ENCODE measurements around the gene NR5A2.
"Not testable (repeated sequence)": the region's sequence is repeated elsewhere in the genome, so short reads cannot be mapped to it uniquely, and the experiment has no call there.

The NR5A2 gene

DNA sequence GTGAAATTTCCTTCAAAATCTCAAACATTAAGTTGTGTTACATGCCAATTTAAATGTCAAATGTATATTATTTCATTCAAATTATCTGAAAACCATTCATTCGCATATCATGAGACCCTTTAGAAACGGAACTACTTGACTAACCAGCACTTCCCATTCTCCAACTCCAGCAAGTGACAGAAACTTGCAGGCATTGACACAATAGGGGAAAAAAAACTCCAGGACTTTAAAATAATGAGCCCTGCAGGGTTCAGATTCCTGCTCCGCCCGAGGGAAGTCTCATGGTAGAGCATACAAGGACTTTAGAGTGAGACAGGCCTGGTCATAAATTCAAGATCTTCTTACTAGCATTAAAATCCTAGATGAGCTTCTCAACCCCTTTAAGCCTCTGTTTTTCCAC, 138.9 kb downstream of the NR5A2 start:
- no peak for DNase-seq

DNA sequence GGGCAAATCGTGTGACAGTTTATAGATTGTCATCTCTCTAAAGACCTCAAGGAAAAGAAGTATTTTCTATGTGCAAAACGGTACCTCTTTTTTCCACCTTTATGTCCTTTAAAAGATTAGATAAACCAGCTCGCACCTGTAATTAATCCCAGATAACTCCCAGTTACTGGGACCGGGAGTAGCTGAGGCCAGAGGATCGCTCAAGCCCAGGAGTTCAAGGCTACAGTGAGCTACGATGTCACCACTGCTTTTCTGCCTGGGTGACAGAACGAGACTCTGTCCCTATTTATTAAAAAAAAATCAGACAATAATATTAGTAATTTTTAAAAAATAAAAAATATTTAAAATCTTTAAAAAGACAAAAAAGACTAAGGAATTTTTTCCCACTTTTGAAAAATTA, 141.4 kb downstream of the NR5A2 start:
- no peak for DNase-seq

DNA sequence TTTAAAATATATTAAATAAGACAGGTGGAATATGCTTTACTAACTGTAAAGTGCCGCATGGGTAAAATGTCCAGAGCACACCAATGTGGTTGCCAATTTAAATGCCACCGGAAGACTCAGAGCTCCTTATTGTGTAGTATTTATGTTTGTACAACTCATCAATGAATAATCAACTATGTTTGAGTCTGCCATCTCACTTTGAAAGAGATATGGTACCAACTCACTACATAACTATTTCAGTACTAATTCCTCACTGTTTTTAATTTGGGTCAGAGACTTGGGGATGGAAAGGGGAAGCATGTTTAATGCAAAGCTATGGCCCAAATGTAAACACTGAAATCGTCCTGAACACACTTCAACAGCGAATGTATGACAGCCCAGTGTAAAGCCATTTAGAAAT, 144.8 kb downstream of the NR5A2 start:
- no peak for DNase-seq

DNA sequence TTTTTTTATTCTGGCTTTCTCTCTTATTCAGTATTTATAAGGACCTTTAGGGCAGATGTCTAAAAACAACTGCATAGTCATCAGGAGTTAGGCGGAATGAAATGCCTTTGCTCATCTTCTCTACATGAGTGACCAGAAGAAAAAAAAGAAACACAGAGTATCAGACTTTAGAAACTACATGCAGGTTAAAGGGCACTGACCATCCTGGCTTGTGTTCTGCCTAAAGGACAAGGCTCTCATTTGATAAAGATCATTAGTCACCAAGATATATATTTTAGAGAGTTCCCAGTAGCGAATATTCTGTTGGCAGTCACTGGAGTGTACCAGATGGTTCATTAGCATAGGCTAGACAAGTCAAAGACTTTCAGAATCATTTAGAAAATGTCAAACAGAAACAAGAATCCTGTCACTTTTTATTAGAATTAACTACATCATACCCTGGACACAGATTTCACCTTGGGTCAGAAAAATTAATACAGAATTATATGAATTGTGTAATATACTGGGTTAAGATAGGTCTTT, 145.6 kb downstream of the NR5A2 start:
- DNase-seq: no peak

DNA sequence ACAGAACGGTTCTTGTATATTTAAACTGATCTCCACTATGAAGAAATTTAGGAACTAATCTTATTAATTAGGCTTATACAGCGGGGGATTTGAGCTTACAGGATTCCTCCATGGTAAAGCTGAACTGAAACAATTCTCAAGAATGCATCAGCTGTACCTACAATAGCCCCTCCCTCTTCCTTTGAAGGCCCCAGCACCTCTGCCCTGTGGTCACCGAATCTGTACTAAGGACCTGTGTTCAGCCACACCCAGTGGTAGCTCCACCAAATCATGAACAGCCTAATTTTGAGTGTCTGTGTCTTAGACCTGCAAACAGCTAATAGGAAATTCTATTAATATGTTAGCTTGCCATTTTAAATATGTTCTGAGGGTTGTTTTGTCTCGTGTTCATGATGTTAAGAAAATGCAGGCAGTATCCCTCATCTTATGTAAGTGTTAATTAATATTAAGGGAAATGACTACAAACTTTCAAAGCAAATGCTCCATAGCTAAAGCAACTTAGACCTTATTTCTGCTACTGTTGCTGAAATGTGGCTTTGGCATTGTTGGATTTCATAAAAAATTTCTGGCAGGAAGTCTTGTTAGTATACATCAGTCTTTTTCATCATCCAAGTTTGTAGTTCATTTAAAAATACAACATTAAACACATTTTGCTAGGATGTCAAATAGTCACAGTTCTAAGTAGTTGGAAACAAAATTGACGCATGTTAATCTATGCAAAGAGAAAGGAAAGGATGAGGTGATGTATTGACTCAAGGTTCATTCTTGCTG, 147.2 kb downstream of the NR5A2 start:
- DNase-seq: no peak

- no peak for DNase-seq
These were observed 148.7 kb downstream of the NR5A2 start for GRCh38 chr1:200176181-200176580.

- DNase-seq: no peak
These were observed 149.3 kb downstream of the NR5A2 start for GRCh38 chr1:200176798-200177197.

DNA sequence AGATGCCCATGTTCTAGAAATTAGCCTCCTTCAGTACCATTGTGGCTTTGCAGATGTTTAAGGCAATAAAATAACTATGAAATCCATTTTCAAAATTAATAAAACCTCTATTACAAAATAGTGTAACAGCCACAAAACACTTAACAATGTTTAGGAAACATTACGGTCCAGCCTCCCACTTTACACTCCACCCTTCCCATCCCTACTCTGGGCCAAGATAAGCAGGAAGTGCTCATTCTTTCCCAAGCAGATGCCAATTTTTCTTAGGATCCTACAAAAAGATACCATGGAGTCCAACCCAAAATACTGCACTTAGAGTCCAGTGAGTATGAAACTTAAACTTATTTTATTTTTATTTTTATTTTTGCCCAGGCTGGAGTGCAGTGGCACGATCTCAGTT, 150.8 kb downstream of the NR5A2 start:
- no peak for DNase-seq

DNA sequence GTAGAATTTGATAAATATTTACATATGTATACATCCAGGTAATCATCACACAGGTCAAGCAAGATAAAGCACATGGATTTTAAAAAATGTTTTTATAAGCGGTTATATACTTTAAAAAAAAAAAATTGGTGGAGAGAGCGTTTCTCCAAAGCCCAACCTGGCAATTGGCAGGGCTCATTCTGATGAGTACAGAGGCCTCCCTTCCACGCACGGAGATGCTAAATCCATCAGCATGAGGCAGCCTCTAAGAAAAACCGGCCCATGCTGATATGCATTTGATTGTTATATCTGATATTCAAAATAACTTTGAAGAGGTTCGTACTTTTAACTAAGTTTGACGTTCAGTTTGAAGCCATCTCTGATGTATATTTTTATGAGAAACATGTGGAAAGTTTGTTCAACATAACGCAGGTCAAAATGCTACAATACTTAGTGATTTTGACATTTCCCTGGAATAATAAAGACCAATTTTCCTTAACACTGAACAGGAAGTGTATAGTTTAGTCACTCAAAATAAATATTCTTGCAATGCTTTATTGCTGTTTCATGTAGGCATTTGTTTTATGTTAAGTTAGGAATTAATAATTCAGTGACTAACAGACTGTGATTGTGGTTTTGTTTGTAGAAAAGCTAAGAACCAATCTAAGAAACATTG, 151.7 kb downstream of the NR5A2 start:
- no peak for DNase-seq

DNA sequence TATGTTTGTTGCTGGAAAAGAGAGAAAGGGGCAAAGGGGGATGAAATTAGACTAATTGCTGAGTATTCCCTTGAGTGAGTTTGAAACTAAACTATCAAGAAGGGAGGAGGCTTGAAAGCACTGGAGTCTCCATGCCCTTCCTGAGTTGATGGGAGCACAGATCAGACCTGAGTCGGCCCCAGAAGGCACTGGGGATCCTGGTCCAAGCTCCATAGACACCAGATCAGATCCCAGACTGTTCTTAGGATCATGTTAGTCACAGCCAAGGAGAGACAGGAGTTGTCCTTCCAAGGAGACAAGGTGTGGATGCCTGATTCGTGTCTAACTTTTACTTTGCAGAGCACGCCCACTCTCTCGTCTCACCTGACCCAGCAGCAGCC, 152.3 kb downstream of the NR5A2 start:
- no peak for DNase-seq

DNA sequence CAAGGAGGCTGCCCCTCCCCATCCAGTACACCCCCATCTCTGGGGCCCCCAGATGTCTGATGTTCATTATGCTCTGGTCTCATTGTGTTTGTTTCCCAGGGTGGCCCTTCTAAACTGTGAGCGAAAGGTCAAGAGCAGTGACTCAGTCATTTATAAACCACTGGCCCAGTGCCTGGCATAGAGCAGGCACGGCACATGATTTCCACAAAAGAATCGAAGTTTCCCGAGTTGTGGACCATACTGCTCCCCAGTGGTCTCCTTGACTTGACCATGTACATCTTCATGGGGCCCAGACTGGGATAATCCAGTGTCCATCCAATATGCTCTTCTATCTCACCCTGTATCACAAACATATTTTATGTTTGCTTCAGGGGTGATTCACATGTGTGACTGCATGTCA, 153.3 kb downstream of the NR5A2 start:
- DNase-seq: no peak

- no peak for DNase-seq
These were observed 154.4 kb downstream of the NR5A2 start for GRCh38 chr1:200181861-200182260.

DNA sequence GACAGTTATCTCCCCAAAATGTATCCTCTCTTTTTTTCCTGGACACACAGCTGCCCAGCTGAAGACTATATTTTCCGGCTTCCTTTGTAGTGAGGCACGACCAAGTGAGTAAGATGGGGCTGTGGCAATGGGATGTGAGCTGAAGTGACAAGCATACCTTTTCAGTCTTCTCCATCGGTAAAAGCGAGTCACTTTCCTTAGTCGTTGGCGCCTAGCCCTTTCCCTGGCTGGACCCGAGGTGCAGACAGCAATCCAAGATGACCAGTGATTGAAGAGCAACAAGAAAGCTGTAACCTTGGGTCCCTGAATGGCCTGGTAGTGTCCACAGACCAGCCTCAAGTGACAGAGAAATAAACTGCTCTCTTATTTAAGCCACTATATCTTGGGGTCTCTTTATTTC, 155.2 kb downstream of the NR5A2 start:
- no peak for DNase-seq

DNA sequence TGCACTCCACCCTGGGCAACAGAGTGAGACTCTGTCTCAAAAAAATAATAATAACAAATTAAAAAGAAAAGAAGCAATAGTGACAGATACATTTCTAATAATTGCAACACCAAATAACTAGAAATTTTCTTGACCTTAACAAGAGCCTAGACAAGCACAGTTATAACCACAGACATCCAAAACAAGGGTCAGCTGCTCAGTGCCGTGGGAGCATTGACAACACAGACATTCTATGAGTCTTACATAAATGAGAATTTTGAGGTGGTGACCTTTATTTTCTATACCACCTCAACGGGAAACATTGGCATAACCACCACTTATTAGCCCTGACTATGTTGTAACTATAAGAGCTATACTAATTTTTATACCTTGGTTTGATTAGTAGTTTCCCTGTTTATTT, 156.1 kb downstream of the NR5A2 start:
- DNase-seq: no peak

- no peak for DNase-seq
These were observed 156.7 kb downstream of the NR5A2 start for GRCh38 chr1:200184196-200184595.

DNA sequence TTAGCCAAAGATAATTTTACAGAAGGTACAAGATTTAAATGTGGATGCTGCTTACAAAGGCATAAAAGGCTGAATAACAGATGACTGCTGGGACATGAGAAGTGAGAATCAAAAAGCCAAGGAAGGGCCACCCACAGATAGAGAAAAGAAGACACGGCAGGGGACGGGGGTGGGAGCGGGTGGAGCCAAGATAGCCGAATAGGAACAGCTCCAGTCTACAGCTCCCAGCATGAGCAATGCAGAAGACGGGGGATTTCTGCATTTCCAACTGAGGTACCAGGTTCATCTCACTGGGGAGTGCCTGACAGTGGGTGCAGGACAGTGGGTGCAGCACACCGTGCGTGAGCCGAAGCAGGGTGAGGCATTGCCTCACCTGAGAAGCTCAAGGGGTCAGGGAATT, 157.7 kb downstream of the NR5A2 start:
- DNase-seq: not testable (repeated sequence)

DNA sequence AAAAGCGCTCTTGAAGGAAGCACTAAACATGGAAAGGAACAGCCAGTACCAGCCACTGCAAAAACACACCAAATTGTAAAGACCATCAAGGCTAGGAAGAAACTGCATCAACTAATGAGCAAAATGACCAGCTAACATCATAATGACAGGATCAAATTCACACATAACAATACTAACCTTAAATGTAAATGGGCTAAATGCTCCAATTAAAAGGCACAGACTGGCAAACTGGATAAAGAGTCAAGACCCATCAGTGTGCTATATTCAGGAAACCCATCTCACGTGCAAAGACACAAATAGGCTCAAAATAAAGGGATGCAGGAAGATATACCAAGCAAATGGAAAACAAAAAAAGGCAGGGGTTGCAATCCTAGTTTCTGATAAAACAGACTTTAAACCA, 159.8 kb downstream of the NR5A2 start:
- not testable (repeated sequence) for DNase-seq

DNA sequence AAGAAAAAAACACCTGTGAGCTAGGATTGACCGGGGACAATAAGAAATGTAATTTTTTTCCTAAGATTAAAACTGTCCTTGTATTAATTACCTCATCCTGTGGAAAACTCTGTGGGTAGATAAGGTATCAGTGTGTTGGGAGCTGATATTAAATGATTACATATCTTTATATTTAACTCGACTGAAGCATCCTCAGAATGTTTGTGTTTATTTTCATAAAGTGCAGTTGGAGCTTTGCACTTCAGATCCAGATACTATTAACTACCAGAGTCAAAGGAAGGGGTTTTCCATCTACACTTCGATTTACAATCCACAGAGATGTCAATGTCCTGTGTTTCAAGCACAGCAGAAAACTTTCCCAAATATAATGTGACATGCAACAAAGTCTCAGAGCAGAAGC, 164.5 kb downstream of the NR5A2 start:
- DNase-seq: no peak

GRCh38 chr1:200194477-200194876, 167.0 kb downstream of the NR5A2 start:
- DNase-seq: no peak

GRCh38 chr1:200198236-200198635, 170.7 kb downstream of the NR5A2 start:
- no peak for DNase-seq

GRCh38 chr1:200205216-200205995, 177.9 kb downstream of the NR5A2 start:
- DNase-seq: no peak

- DNase-seq: no peak
These were observed 178.8 kb downstream of the NR5A2 start for GRCh38 chr1:200206340-200206739.

- DNase-seq: no peak
These were observed 179.3 kb downstream of the NR5A2 start for GRCh38 chr1:200206761-200207160.

DNA sequence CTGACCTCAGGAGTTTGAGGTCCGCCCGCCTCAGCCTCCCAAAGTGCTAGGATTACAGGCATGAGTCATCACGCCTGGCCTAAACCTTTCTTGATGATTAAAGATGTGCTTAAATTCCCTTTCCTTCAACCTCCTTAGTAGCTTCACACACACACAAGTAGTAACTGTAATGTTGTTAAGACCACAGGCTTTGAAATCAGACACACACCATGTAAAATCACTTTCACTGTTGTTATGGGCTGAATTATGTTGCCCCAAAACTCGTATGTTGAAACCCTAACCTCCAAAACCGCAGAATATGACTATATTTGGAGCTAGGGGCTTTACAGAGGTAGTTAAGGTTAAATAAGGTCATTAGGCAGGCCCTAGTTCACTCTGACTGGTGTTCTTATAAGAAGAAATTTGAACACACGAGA, 180.2 kb downstream of the NR5A2 start:
- DNase-seq: no peak

Measured in activated effector memory CD4-positive, alpha-beta T cell treated with Interleukin-2 at 50 U/mL for 16 hours (primary cell).